GM12878 (cell line): ENCODE data around the gene EAF2. TPM values are rescaled to one million over a fixed set of nuclear protein-coding genes. Genes with fewer than 3 reads are reported as not detected.

Experiments used
- CEBPZ ChIP-seq: fragments of 150-350 bp; IDR thresholded peaks from 2 replicates; pipeline ENCODE4 v1.6.1; 2016; ENCODE audit warnings: low read depth, low read length
- CHD1 ChIP-seq: IDR thresholded peaks from 2 replicates; pipeline ENCODE4 v1.6.1; 2012; ENCODE audit warnings: low read depth, low read length, improper control_type of control experiment
- CTCF ChIP-seq, 3 experiments: IDR thresholded peaks in 2 of 3; conservative IDR thresholded peaks in 1 of 3; 2 replicates each; pipeline ENCODE4 v1.5.1; 2011; ENCODE audit warnings: low read depth in 3 of 3, low read length in 3 of 3, mild to moderate bottlenecking in 3 of 3, control low read depth in 2 of 3, moderate library complexity in 2 of 3, inconsistent platforms in 1 of 3, mixed read lengths in 1 of 3; ENCODE audit not compliant: control insufficient read depth in 2 of 3, insufficient read depth in 1 of 3; ENCODE audit errors: extremely low read depth in 1 of 3
- FOXK2 ChIP-seq: fragments of 450-650 bp; IDR thresholded peaks from 2 replicates; pipeline ENCODE4 v1.6.1; 2017; ENCODE audit warnings: mild to moderate bottlenecking, moderate library complexity
- FOXM1 ChIP-seq: IDR thresholded peaks from 2 replicates; pipeline ENCODE4 v1.6.1; 2012; ENCODE audit warnings: low read depth, mild to moderate bottlenecking, inconsistent platforms, low read length, moderate library complexity
- KLF5 ChIP-seq: fragments of 450-650 bp; IDR thresholded peaks from 2 replicates; pipeline ENCODE4 v1.6.1; 2014; ENCODE audit warnings: mild to moderate bottlenecking; ENCODE audit not compliant: partially characterized antibody
- MAX ChIP-seq: IDR thresholded peaks from 2 replicates; pipeline ENCODE4 v1.6.1; 2012; ENCODE audit warnings: low read depth, low read length, improper control_type of control experiment
- MLLT1 ChIP-seq: fragments of 450-650 bp; IDR thresholded peaks from 2 replicates; pipeline ENCODE4 v1.6.1; 2016; ENCODE audit warnings: mild to moderate bottlenecking
- SREBF2 ChIP-seq: IDR thresholded peaks from 2 replicates; pipeline ENCODE4 v1.6.1; 2012; ENCODE audit warnings: mild to moderate bottlenecking, low read length
- SRF ChIP-seq, 2 experiments: IDR thresholded peaks; 2 replicates each; pipeline ENCODE4 v1.6.1; 2011; ENCODE audit warnings: low read depth in 2 of 2, low read length in 2 of 2, mild to moderate bottlenecking in 1 of 2, moderate library complexity in 1 of 2
- TARDBP ChIP-seq: IDR thresholded peaks from 2 replicates; pipeline ENCODE4 v1.6.1; 2016; ENCODE audit warnings: borderline replicate concordance
- ZBTB4 ChIP-seq: fragments of 450-650 bp; formaldehyde crosslinking; IDR thresholded peaks from 2 replicates; pipeline ENCODE4 v1.4.0; 2022; ENCODE audit warnings: mild to moderate bottlenecking, moderate library complexity
- ZNF592 ChIP-seq: fragments of 450-650 bp; IDR thresholded peaks from 2 replicates; pipeline ENCODE4 v1.6.1; 2017; ENCODE audit warnings: mild to moderate bottlenecking, moderate library complexity
- polyA plus RNA-seq, 11 experiments: library from polyadenylated mRNA; depleted of rRNA in 4 of 11; unstranded in 6 of 11; stranded (reverse) in 5 of 11; fragments of >200 nt; fragmentation: Nextera tagmentation in 4 of 11; fragmentation: Illumina TruSeq in 1 of 11; extraction: Ambion mirVana in 4 of 11; extraction: Trizol in 1 of 11; gene quantifications; 1 replicate in 1 of 11; 2 replicates in 10 of 11; pipeline versions ENCODE4 v1.2.1 to v1.2.3, GENCODE V29; 2011 to 2016; ENCODE audit warnings: inconsistent platforms in 2 of 11, missing spikeins in 2 of 11, low read depth in 1 of 11
- total RNA-seq, 4 experiments: library from RNA; depleted of rRNA in 3 of 4; stranded (reverse); fragments of >200 nt in 3 of 4; fragmentation: Illumina TruSeq in 1 of 4; extraction: Trizol in 1 of 4; gene quantifications; 2 replicates each; pipeline versions ENCODE4 v1.2.1 to v1.2.3, GENCODE V29; 2013 to 2021

EAF2 gene
- total and polyA plus RNA-seq, 10 of the 15 experiments (the other 5 are each of a cell fraction or from before 2014, with no cell fraction given): 47.3 to 193 (median 72.2) TPM

- TF ChIP-seq CEBPZ: no peak
- no peak for TF ChIP-seq SREBF2
- no peak for TF ChIP-seq CHD1
- TF ChIP-seq CTCF (IDR thresholded peaks at IDR 0.05 in 2 of 3, conservative IDR thresholded peaks at IDR 0.05 in 1 of 3; ENCODE audit: control insufficient read depth in 2 of 3, extremely low read depth in 1 of 3, insufficient read depth in 1 of 3, low read depth in 3 of 3, low read length in 3 of 3): no peak
- no peak for TF ChIP-seq KLF5
- TF ChIP-seq MLLT1: no peak
- TF ChIP-seq ZNF592: no peak
- TF ChIP-seq FOXM1: no peak
- TF ChIP-seq FOXK2: no peak
- no peak for TF ChIP-seq SRF (IDR thresholded peaks at IDR 0.05; ENCODE audit: low read depth in 2 of 2, low read length in 2 of 2)
- no peak for TF ChIP-seq TARDBP
- TF ChIP-seq MAX: no peak
- no peak for TF ChIP-seq ZBTB4
Measured at GRCh38 chr3:121796970-121797369, 38.0 kb upstream of the EAF2 start (continued).
